NCI-H1930 (cell line): ENCODE measurements around the gene OR2D3.
"Not testable (repeated sequence)": the region's sequence is repeated elsewhere in the genome, so short reads cannot be mapped to it uniquely, and the experiment has no call there.

Experiments
- DNase-seq, 2 experiments: peaks; one replicate each; lab custom pipeline; 2025; lab: John Stamatoyannopoulos, UW

Gene OR2D3

GRCh38 chr11:6928916-6929315 lies 8.1 kb downstream of the OR2D3 start:
- DNase-seq = no peak

GRCh38 chr11:6931146-6931713 lies 10.4 kb downstream of the OR2D3 start:
- no peak for DNase-seq

DNA sequence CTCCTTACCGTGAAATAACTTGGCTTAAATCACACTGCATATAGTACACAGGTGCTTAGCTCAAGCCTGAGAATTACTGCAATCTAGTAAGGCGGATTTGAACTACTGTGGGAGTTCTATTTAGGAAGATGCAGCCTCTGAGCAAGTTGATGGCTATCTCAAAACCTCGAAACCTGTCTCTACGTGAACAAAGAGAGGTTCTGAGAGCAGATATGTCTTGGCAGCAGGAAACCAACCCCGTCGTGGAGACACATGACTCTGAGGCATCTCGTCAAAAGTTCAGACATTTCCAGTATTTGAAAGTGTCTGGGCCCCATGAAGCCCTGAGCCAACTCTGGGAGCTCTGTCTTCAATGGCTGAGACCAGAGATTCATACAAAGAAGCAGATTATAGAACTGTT lies 11.3 kb downstream of the OR2D3 start:
- DNase-seq = no peak

DNA sequence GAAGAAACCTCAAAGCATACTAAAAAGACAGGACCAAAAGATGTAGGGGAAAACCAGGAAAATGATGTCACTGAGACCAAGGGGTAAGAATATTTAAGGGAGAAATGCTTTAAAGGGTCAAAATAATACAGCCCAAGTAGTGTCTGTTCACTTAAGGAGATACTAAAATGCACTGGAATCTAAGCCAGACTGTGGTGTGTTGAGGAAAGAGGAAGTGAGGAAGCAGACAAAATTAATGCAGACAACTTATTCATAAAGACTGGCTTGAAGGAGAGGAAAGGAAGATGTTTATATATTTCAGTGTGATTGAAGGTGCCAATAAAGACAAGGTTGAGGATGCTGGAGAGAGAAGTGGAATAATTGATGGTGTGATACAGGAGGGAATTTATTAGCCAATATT lies 21.2 kb downstream of the OR2D3 start:
- DNase-seq = no peak

GRCh38 chr11:6943131-6943530 lies 22.3 kb downstream of the OR2D3 start:
- no peak for DNase-seq

- not testable (repeated sequence) for DNase-seq
Measured at GRCh38 chr11:6954248-6954647, 33.4 kb downstream of the OR2D3 start.

DNA sequence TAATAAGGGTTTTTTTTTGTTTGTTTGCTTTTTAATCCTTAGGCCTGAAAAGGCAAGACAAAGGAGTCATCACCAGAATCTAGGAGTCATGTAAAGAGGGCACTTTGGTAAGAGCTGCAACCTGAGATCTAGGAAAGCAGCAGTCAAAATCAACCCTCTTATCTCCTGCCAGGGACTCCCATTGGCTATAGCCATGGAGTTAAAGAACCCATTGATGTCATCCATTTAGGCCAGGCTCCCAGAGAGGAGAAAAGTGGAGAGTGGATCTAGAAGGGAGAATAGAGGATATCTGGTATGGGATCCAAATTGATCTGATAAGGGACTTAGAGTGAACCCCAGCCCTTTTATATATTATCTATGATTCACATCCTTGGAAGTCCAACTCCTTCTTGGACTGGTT lies 41.3 kb downstream of the OR2D3 start:
- DNase-seq = no peak

- no peak for DNase-seq
Measured at GRCh38 chr11:6962673-6963072, 41.9 kb downstream of the OR2D3 start.

DNA sequence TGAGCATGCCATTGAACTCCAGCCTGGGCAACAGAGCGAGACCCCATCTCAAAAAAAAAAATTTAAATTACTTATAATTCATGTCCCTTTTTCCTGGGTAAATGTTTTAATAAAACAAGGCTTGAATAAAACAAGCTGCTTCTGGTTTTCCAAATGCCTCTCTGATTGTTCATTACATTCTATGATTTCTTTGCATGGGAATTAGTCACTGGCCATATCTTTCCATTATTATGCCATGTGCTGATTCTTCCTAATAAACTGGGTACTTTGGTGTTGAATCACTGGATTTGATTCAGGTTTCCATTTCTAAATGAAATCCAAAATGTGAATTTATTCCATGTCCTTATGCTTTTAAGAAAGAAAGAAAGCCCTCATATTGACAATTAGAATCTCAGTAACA lies 48.0 kb downstream of the OR2D3 start:
- DNase-seq = no peak

DNA sequence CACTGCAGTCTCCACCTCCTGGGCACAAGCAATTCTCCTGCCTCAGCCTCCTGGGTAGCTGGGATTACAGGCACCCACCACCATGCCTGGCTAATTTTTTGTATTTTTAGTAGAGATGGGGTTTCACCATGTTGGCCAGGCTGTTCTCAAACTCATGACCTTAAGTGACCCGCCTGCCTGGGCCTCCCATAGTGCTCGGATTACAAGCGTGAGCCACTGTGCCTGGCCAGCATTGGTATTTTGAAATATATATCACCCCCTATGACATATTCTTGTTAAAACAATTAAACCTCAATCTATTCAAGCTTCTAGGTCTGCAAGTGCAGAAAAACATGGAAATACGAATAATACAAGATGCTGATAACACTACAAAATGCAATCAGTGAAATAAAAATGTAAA lies 49.1 kb downstream of the OR2D3 start:
- DNase-seq = not testable (repeated sequence)
